PC-3 (cell line): Measurements from ENCODE around the gene RIBC1. TPM values are rescaled to one million over a fixed set of nuclear protein-coding genes. Genes with fewer than 3 reads are reported as not detected.
A peak's percentile ranks its signal among the peaks of the same experiment; 100 is the strongest.
"Not testable (repeated sequence)": the region's sequence is repeated elsewhere in the genome, so short reads cannot be mapped to it uniquely, and the experiment has no call there.

Experiments used
- ATAC-seq: fragments of 200-7000 bp; cut with Tn5 transposase; 2 replicates; pipeline ENCODE4 v1.9.1; 2020; ENCODE audit warnings: mild to moderate bottlenecking, moderate library complexity
- BruUV-seq: library from RNA; stranded (reverse); fragments of 400-500 nt; replicated peaks from 2 replicates; lab custom pipeline; 2021; lab: Mats Ljungman, UMichigan
- CTCF ChIA-PET: fragments of 300-600 bp; sonication (Branson Sonifier 250); formaldehyde crosslinking; loops from one replicate; lab custom pipeline; 2022; ENCODE audit warnings: antibody characterized with exemption; lab: Charles Lee
- POLR2A ChIA-PET: fragments of 300-600 bp; sonication (Branson Sonifier 250); formaldehyde crosslinking; loops from one replicate; lab custom pipeline; 2022; ENCODE audit warnings: antibody characterized with exemption; ENCODE audit not compliant: unreplicated experiment; lab: Charles Lee
- DNase-seq: peaks from one replicate; pipeline ENCODE4 v3.0.0-alpha.2; 2015
- H2AFZ ChIP-seq: fragments of 300-600 bp; sonication (generic); 2 replicates; pipeline ENCODE4 v1.6.0; 2016; ENCODE audit warnings: antibody characterized with exemption, low read length
- H3F3A ChIP-seq: fragments of 300-600 bp; sonication (generic); one replicate; pipeline ENCODE4 v1.6.0; 2017; ENCODE audit warnings: antibody characterized with exemption, low read length, control low read depth, mild to moderate bottlenecking; ENCODE audit not compliant: unreplicated experiment
- H3K27ac ChIP-seq: fragments of 300-600 bp; sonication (generic); 2 replicates; pipeline ENCODE4 v1.5.1; 2016; ENCODE audit warnings: mild to moderate bottlenecking, low read length
- H3K27me3 ChIP-seq: fragments of 300-600 bp; sonication (generic); 2 replicates; pipeline ENCODE4 v1.6.1; 2016; ENCODE audit warnings: low read length, mixed read lengths
- H3K36me3 ChIP-seq: fragments of 300-600 bp; sonication (generic); 2 replicates; pipeline ENCODE4 v1.6.1; 2016; ENCODE audit warnings: low read depth, mixed run types, low read length, mixed read lengths
- H3K4me1 ChIP-seq: fragments of 300-600 bp; sonication (generic); 2 replicates; pipeline ENCODE4 v1.5.1; 2016; ENCODE audit warnings: low read length; ENCODE audit not compliant: insufficient read depth
- H3K4me2 ChIP-seq: fragments of 300-600 bp; sonication (generic); 2 replicates; pipeline ENCODE4 v1.6.0; 2016; ENCODE audit warnings: low read length
- H3K4me3 ChIP-seq: fragments of 300-600 bp; sonication (generic); 2 replicates; pipeline ENCODE4 v1.5.1; 2016; ENCODE audit warnings: mild to moderate bottlenecking, low read length, mixed read lengths
- H3K79me2 ChIP-seq: fragments of 300-600 bp; sonication (generic); 2 replicates; pipeline ENCODE4 v1.6.1; 2017; ENCODE audit warnings: low read length, mixed read lengths
- H3K9ac ChIP-seq: fragments of 300-600 bp; sonication (generic); 2 replicates; pipeline ENCODE4 v1.6.0; 2016; ENCODE audit warnings: mild to moderate bottlenecking, low read length
- H3K9me2 ChIP-seq: fragments of 300-600 bp; sonication (generic); replicated peaks from 2 replicates; pipeline ENCODE4 v1.6.1; 2016; ENCODE audit warnings: mixed run types, low read length, mixed read lengths
- H3K9me3 ChIP-seq: fragments of 300-600 bp; sonication (generic); 2 replicates; pipeline ENCODE4 v1.6.1; 2016; ENCODE audit warnings: low read length, mixed read lengths
- H4K20me1 ChIP-seq: fragments of 300-600 bp; sonication (generic); 2 replicates; pipeline ENCODE4 v1.6.1; 2016; ENCODE audit warnings: low read length, mixed read lengths
- EZH2 ChIP-seq: fragments of 300-600 bp; sonication (generic); IDR thresholded peaks from one replicate; pipeline ENCODE4 v1.6.1; 2017; ENCODE audit warnings: antibody characterized with exemption, mild to moderate bottlenecking, low read length; ENCODE audit not compliant: unreplicated experiment
- EZH2phosphoT487 ChIP-seq: fragments of 300-600 bp; sonication (generic); IDR thresholded peaks from 2 replicates; pipeline ENCODE4 v1.6.1; 2018; ENCODE audit warnings: mild to moderate bottlenecking, antibody characterized with exemption, low read length, borderline replicate concordance
- intact Hi-C: fragments of 100-400 bp; cut with micrococcal nuclease; formaldehyde crosslinking; loops from 2 replicates; pipeline ENCODE4 v1.9.0; 2023
- total RNA-seq: library from RNA; depleted of rRNA; stranded (reverse); fragments of >200 nt; gene quantifications from 2 replicates; pipeline ENCODE4 v1.2.3, GENCODE V29; 2014
- TF ChIP-seq, protein P1 (sequence below): fragments of 300-600 bp; sonication (generic); conservative IDR thresholded peaks from 2 replicates; pipeline ENCODE4 v1.5.1; 2017; ENCODE audit warnings: antibody characterized with exemption, low read depth, mild to moderate bottlenecking, low read length

The RIBC1 gene
- total RNA-seq, 1 experiment from 2014 or later, result 1.6 TPM

DNA sequence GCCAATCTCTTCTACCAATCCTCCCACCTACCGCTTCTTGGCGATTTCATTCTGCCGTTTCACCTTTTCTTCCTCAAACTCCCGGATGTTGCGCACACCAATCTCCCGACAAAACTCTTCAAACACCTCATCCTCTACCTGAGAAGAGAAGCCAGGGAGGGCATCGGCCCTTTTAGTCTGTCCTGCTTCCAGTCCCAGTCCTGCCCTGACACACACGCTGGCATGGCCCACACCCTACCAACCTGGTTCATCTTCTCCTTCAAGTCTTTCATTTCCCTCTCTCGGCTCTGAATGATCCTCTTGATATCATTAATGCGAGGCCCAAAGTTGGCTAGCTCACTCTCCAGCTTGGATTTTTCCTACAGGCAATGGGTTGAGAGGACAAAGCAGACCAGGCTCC lies 19.1 kb upstream of the RIBC1 start:
- H3K27ac ChIP-seq, result no peak overlapping the region
- H3K9ac ChIP-seq, result no peak overlapping the region
- no peaks in the 10 kb centered on the region for H3F3A ChIP-seq
- H3K79me2 ChIP-seq, result no peaks in the 10 kb centered on the region
- DNase-seq (no peak), ATAC-seq (no peak)
- no peaks in the 10 kb centered on the region for H4K20me1 ChIP-seq
- ChIA-PET POLR2A (no interaction called here), CTCF (no interaction called here)
- H3K9me3 ChIP-seq, result no peaks in the 10 kb centered on the region
- intact Hi-C loops, result no loop called here
- no peak overlapping the region for H3K4me2 ChIP-seq
- H3K36me3 ChIP-seq, result peaks cover 64% of the 10 kb centered on the region
- no TSS peak for BruUV-seq
- H3K9me2 ChIP-seq, result no peaks in the 10 kb centered on the region
- TF ChIP-seq, protein P1, sequence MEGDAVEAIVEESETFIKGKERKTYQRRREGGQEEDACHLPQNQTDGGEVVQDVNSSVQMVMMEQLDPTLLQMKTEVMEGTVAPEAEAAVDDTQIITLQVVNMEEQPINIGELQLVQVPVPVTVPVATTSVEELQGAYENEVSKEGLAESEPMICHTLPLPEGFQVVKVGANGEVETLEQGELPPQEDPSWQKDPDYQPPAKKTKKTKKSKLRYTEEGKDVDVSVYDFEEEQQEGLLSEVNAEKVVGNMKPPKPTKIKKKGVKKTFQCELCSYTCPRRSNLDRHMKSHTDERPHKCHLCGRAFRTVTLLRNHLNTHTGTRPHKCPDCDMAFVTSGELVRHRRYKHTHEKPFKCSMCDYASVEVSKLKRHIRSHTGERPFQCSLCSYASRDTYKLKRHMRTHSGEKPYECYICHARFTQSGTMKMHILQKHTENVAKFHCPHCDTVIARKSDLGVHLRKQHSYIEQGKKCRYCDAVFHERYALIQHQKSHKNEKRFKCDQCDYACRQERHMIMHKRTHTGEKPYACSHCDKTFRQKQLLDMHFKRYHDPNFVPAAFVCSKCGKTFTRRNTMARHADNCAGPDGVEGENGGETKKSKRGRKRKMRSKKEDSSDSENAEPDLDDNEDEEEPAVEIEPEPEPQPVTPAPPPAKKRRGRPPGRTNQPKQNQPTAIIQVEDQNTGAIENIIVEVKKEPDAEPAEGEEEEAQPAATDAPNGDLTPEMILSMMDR, result no peak
- TF ChIP-seq EZH2, result no peak
- no peak for TF ChIP-seq EZH2phosphoT487
- no peaks in the 10 kb centered on the region for H3K4me1 ChIP-seq
- no peak overlapping the region for H2AFZ ChIP-seq
- no peaks in the 10 kb centered on the region for H3K27me3 ChIP-seq
- H3K4me3 ChIP-seq, result no peak overlapping the region

DNA sequence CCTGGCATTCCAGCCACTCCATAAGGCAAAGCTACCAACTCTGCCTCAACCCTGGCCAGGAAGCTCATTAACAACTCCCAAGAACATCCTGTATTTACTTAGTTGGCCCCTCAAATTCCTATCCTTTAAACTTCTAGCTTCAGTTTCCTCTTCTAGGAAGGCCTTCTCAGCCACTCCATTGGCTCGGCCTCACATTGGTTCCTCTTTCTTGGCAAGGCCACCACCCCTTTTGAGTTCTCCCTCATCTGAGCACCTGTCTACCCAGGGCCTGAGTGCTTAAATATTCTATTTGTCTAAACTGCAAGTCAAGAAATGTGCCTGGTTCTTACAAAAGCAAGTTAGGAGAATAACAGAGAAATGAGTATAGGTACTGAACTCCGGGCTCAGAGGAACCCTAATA lies 10.2 kb upstream of the RIBC1 start:
- no peak overlapping the region for H3K27ac ChIP-seq
- no peaks in the 10 kb centered on the region for H3K9me2 ChIP-seq
- peaks cover 41% of the 10 kb centered on the region for H3K36me3 ChIP-seq
- H4K20me1 ChIP-seq, result peaks cover 6% of the 10 kb centered on the region; the same call in 1 of the 2 replicates
- intact Hi-C loops, result no loop called here
- POLR2A ChIA-PET, result no interaction called here
- H3K4me3 ChIP-seq, result no peak overlapping the region
- DNase-seq (no peak), ATAC-seq (no peak)
- H3F3A ChIP-seq, result no peaks in the 10 kb centered on the region
- H3K4me2 ChIP-seq, result no peak overlapping the region
- H3K4me1 ChIP-seq, result no peaks in the 10 kb centered on the region
- no peak overlapping the region for H3K9ac ChIP-seq
- no peaks in the 10 kb centered on the region for H3K9me3 ChIP-seq
- BruUV-seq, result no TSS peak
- H3K27me3 ChIP-seq, result no peaks in the 10 kb centered on the region
- TF ChIP-seq, protein P1, result no peak
- TF ChIP-seq EZH2phosphoT487 (no peak), EZH2 (no peak)
- peaks cover 36% of the 10 kb centered on the region for H3K79me2 ChIP-seq
- no peak overlapping the region for H2AFZ ChIP-seq
- CTCF ChIA-PET, result no interaction called here

DNA sequence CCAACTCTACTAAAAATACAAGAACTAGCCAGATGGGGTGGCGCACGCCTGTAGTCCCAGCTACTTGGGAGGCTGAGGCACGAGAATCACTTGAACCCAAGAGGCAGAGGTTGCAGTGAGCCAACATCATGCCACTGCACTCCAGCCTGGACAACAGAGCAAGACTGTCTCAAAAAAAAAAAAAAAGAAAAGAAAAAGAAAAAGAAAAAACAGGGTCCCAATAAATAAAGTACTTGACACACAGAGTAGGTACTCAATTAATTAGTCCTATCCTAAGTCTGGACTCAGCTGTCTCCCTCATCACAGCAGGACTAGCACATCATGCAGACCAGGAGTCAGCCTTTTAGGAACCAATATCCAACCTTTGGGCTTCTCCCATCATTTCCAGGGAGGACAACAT lies 2.3 kb upstream of the RIBC1 start:
- DNase-seq, H3K27ac ChIP-seq, CTCF ChIA-PET, H3K27me3 ChIP-seq, H3F3A ChIP-seq, ATAC-seq, intact Hi-C loops, POLR2A ChIA-PET, H3K9me2 ChIP-seq, H3K9me3 ChIP-seq, BruUV-seq, H3K4me1 ChIP-seq, H2AFZ ChIP-seq, H3K36me3 ChIP-seq: not testable (repeated sequence)
- peak overlapping the region; percentile 98 for H3K4me2 ChIP-seq
- peaks cover 64% of the 10 kb centered on the region for H3K79me2 ChIP-seq
- peak overlapping the region; percentile 100; the same call in 1 of the 2 replicates for H3K9ac ChIP-seq
- peak overlapping the region; percentile 92 for H3K4me3 ChIP-seq
- H4K20me1 ChIP-seq, result peaks cover 35% of the 10 kb centered on the region
